WTC11 (cell line): Measurements from ENCODE around the gene KIRREL2.

Experiments
- CBFB ChIP-seq: sonication (generic); formaldehyde crosslinking; IDR thresholded peaks from 2 replicates; pipeline ENCODE4 v1.8.1; 2022; ENCODE audit warnings: mild to moderate bottlenecking, low read depth, missing genetic modification reagents
- CTCF ChIP-seq: fragments of 200-600 bp; IDR thresholded peaks from 2 replicates; pipeline ENCODE4 v1.8.0; 2022; ENCODE audit warnings: antibody characterized with exemption
- RELA ChIP-seq: sonication (generic); formaldehyde crosslinking; IDR thresholded peaks from 2 replicates; pipeline ENCODE4 v1.8.1; 2022; ENCODE audit warnings: missing genetic modification reagents, mild to moderate bottlenecking, borderline replicate concordance

GRCh38 chr19:35905178-35905727, 48.5 kb downstream of the KIRREL2 start:
- TF ChIP-seq CTCF = no peak
- no peak for TF ChIP-seq CBFB (CRISPR knock-in tag)
- TF ChIP-seq RELA (CRISPR knock-in tag) = no peak
